ENCODE measurements around the gene SLC30A10.
"Not testable (repeated sequence)": the region's sequence is repeated elsewhere in the genome, so short reads cannot be mapped to it uniquely, and the experiment has no call there.

SLC30A10 gene

GRCh38 chr1:219907772-219908070, 20.6 kb downstream of the SLC30A10 start:
- peak overlapping the region; percentile 55 for H3K4me2 ChIP-seq (ENCODE audit: low read depth, low read length, poor library complexity, severe bottlenecking)
- no peaks in the 10 kb centered on the region for H3K27me3 ChIP-seq (ENCODE audit: insufficient read depth, low read length, poor library complexity, severe bottlenecking)
- no peak overlapping the region for H3K4me3 ChIP-seq (ENCODE audit: low read length, poor library complexity, severe bottlenecking)
- TF ChIP-seq EZH2phosphoT487 (IDR thresholded peaks at IDR 0.05; ENCODE audit: borderline replicate concordance) (no peak), CTCF (conservative IDR thresholded peaks at IDR 0.05; ENCODE audit: low read length) (no peak)
- H3K9me2 ChIP-seq (replicated peaks; ENCODE audit: low read depth, low read length): no peaks in the 10 kb centered on the region
- no peaks in the 10 kb centered on the region for H3K4me1 ChIP-seq (ENCODE audit: insufficient read depth, low read length, poor library complexity, severe bottlenecking)
- H4K20me1 ChIP-seq (ENCODE audit: insufficient read depth, low read length, poor library complexity, severe bottlenecking): no peaks in the 10 kb centered on the region
- H3K36me3 ChIP-seq (ENCODE audit: insufficient read depth, low read length): no peaks in the 10 kb centered on the region
- no peak overlapping the region for H3K9ac ChIP-seq (ENCODE audit: low read depth, low read length, poor library complexity, severe bottlenecking)
- H3K79me2 ChIP-seq (ENCODE audit: insufficient read depth, low read length): no peaks in the 10 kb centered on the region
- no peaks in the 10 kb centered on the region for H3F3A ChIP-seq (ENCODE audit: low read depth)
- H3K9me3 ChIP-seq (ENCODE audit: insufficient read depth, low read depth, low read length): no peaks in the 10 kb centered on the region
- peak overlapping the region; percentile 83; the same call in 1 of the 2 replicates for H2AFZ ChIP-seq (ENCODE audit: low read length)

GRCh38 chr1:219906924-219907771, 21.2 kb downstream of the SLC30A10 start:
- Histone ChIP-seq H3K4me2 (ENCODE audit: low read depth, low read length, poor library complexity, severe bottlenecking) (peak overlapping the region; percentile 55), H3K9ac (ENCODE audit: low read depth, low read length, poor library complexity, severe bottlenecking) (no peak overlapping the region), H3F3A (ENCODE audit: low read depth) (no peaks in the 10 kb centered on the region), H4K20me1 (ENCODE audit: insufficient read depth, low read length, poor library complexity, severe bottlenecking) (no peaks in the 10 kb centered on the region), H3K9me2 (replicated peaks; ENCODE audit: low read depth, low read length) (no peaks in the 10 kb centered on the region), H3K9me3 (ENCODE audit: insufficient read depth, low read depth, low read length) (no peaks in the 10 kb centered on the region), H3K36me3 (ENCODE audit: insufficient read depth, low read length) (no peaks in the 10 kb centered on the region), H3K27me3 (ENCODE audit: insufficient read depth, low read length, poor library complexity, severe bottlenecking) (no peaks in the 10 kb centered on the region), H3K79me2 (ENCODE audit: insufficient read depth, low read length) (no peaks in the 10 kb centered on the region), H3K4me1 (ENCODE audit: insufficient read depth, low read length, poor library complexity, severe bottlenecking) (no peaks in the 10 kb centered on the region), H2AFZ (ENCODE audit: low read length) (peak overlapping the region; percentile 83; the same call in 1 of the 2 replicates), H3K4me3 (ENCODE audit: low read length, poor library complexity, severe bottlenecking) (no peak overlapping the region)
- TF ChIP-seq EZH2phosphoT487 (IDR thresholded peaks at IDR 0.05; ENCODE audit: borderline replicate concordance): no peak
- no peak for TF ChIP-seq CTCF (conservative IDR thresholded peaks at IDR 0.05; ENCODE audit: low read length)

- H3K4me2 ChIP-seq (ENCODE audit: low read depth, low read length, poor library complexity, severe bottlenecking); H3K9me2 ChIP-seq (replicated peaks; ENCODE audit: low read depth, low read length); H3K27me3 ChIP-seq (ENCODE audit: insufficient read depth, low read length, poor library complexity, severe bottlenecking); H2AFZ ChIP-seq (ENCODE audit: low read length); H3K4me3 ChIP-seq (ENCODE audit: low read length, poor library complexity, severe bottlenecking); H3K36me3 ChIP-seq (ENCODE audit: insufficient read depth, low read length); H3F3A ChIP-seq (ENCODE audit: low read depth); H3K4me1 ChIP-seq (ENCODE audit: insufficient read depth, low read length, poor library complexity, severe bottlenecking); H3K79me2 ChIP-seq (ENCODE audit: insufficient read depth, low read length); H4K20me1 ChIP-seq (ENCODE audit: insufficient read depth, low read length, poor library complexity, severe bottlenecking); H3K9ac ChIP-seq (ENCODE audit: low read depth, low read length, poor library complexity, severe bottlenecking); H3K9me3 ChIP-seq (ENCODE audit: insufficient read depth, low read depth, low read length): not testable (repeated sequence)
Observed at GRCh38 chr1:219906565-219906923, 21.8 kb downstream of the SLC30A10 start.

- Histone ChIP-seq H2AFZ (ENCODE audit: low read length) (no peak overlapping the region), H3K9me2 (replicated peaks; ENCODE audit: low read depth, low read length) (no peaks in the 10 kb centered on the region), H3K36me3 (ENCODE audit: insufficient read depth, low read length) (no peaks in the 10 kb centered on the region), H3K4me3 (ENCODE audit: low read length, poor library complexity, severe bottlenecking) (no peak overlapping the region), H4K20me1 (ENCODE audit: insufficient read depth, low read length, poor library complexity, severe bottlenecking) (no peaks in the 10 kb centered on the region), H3K9ac (ENCODE audit: low read depth, low read length, poor library complexity, severe bottlenecking) (no peak overlapping the region), H3K4me1 (ENCODE audit: insufficient read depth, low read length, poor library complexity, severe bottlenecking) (no peaks in the 10 kb centered on the region), H3K79me2 (ENCODE audit: insufficient read depth, low read length) (no peaks in the 10 kb centered on the region), H3K27me3 (ENCODE audit: insufficient read depth, low read length, poor library complexity, severe bottlenecking) (no peaks in the 10 kb centered on the region), H3K4me2 (ENCODE audit: low read depth, low read length, poor library complexity, severe bottlenecking) (no peak overlapping the region), H3K9me3 (ENCODE audit: insufficient read depth, low read depth, low read length) (no peaks in the 10 kb centered on the region), H3F3A (ENCODE audit: low read depth) (no peaks in the 10 kb centered on the region)
- no peak for TF ChIP-seq CTCF (conservative IDR thresholded peaks at IDR 0.05; ENCODE audit: low read length)
- TF ChIP-seq EZH2phosphoT487 (IDR thresholded peaks at IDR 0.05; ENCODE audit: borderline replicate concordance): no peak
Observed at GRCh38 chr1:219905524-219905923, 22.8 kb downstream of the SLC30A10 start.
